HepG2 (cell line): ENCODE data around the gene SYNGAP1. TPM values are rescaled to one million over a fixed set of nuclear protein-coding genes. Genes with fewer than 3 reads are reported as not detected.
A peak's percentile ranks its signal among the peaks of the same experiment; 100 is the strongest.

Experiments
- ASH2L ChIP-seq: fragments of 300-600, 200-600 bp; sonication (generic); IDR thresholded peaks from 2 replicates; pipeline ENCODE4 v1.7.0; 2017; ENCODE audit warnings: low read depth, mild to moderate bottlenecking, moderate library complexity, mixed read lengths, low read length; ENCODE audit not compliant: insufficient read length
- CREM ChIP-seq, 2 experiments: sonication (generic) in 1 of 2; formaldehyde crosslinking in 1 of 2; IDR thresholded peaks; 2 replicates each; pipeline versions ENCODE4 v1.4.0 to v1.6.1; 2016 to 2020; ENCODE audit warnings: antibody characterized with exemption in 1 of 2, mild to moderate bottlenecking in 1 of 2, missing genetic modification reagents in 1 of 2
- HNF4A ChIP-seq: sonication (generic); formaldehyde crosslinking; IDR thresholded peaks from 2 replicates; pipeline ENCODE4 v1.4.0; 2020; ENCODE audit warnings: missing genetic modification reagents
- MATR3 ChIP-seq: sonication (generic); formaldehyde crosslinking; IDR thresholded peaks from 2 replicates; pipeline ENCODE4 v1.4.0; 2020; ENCODE audit warnings: missing genetic modification reagents
- PHF20 ChIP-seq: sonication (generic); formaldehyde crosslinking; IDR thresholded peaks from 2 replicates; pipeline ENCODE4 v1.5.0; 2020; ENCODE audit warnings: mild to moderate bottlenecking, missing genetic modification reagents
- PITX1 ChIP-seq: sonication (generic); formaldehyde crosslinking; IDR thresholded peaks from 2 replicates; pipeline ENCODE4 v1.5.1; 2020; ENCODE audit warnings: mild to moderate bottlenecking, missing genetic modification reagents
- RBM39 ChIP-seq: fragments of 200-400 bp; formaldehyde crosslinking; IDR thresholded peaks from one replicate; pipeline ENCODE4 v1.6.1; 2018; ENCODE audit warnings: antibody characterized with exemption, mild to moderate bottlenecking, low read depth, low read length; ENCODE audit not compliant: poor library complexity, severe bottlenecking
- SIX1 ChIP-seq: sonication (generic); formaldehyde crosslinking; IDR thresholded peaks from 2 replicates; pipeline ENCODE4 v1.4.0; 2020; ENCODE audit warnings: missing genetic modification reagents, borderline replicate concordance
- SPEN ChIP-seq: sonication (generic); formaldehyde crosslinking; IDR thresholded peaks from 2 replicates; pipeline ENCODE4 v1.5.1; 2020; ENCODE audit warnings: low read depth, mild to moderate bottlenecking, missing genetic modification reagents
- ZIK1 ChIP-seq: sonication (generic); formaldehyde crosslinking; IDR thresholded peaks from 2 replicates; pipeline ENCODE4 v1.5.0; 2020; ENCODE audit warnings: mild to moderate bottlenecking, low read depth, missing genetic modification reagents, borderline replicate concordance
- ZNF274 ChIP-seq: sonication (generic); formaldehyde crosslinking; IDR thresholded peaks from 2 replicates; pipeline ENCODE4 v1.5.1; 2020; ENCODE audit warnings: mild to moderate bottlenecking, missing genetic modification reagents
- ZNF350 ChIP-seq: sonication (generic); formaldehyde crosslinking; IDR thresholded peaks from 2 replicates; pipeline ENCODE4 v1.4.0; 2020; ENCODE audit warnings: mild to moderate bottlenecking, low read depth, missing genetic modification reagents, borderline replicate concordance
- ZNF44 ChIP-seq: sonication (generic); formaldehyde crosslinking; IDR thresholded peaks from 2 replicates; pipeline ENCODE4 v1.5.1; 2020; ENCODE audit warnings: mild to moderate bottlenecking, missing genetic modification reagents
- ZNF749 ChIP-seq: sonication (generic); formaldehyde crosslinking; IDR thresholded peaks from 2 replicates; pipeline ENCODE4 v1.8.0; 2022; ENCODE audit warnings: mild to moderate bottlenecking, missing genetic modification reagents, moderate library complexity, borderline replicate concordance
- ZNF83 ChIP-seq: sonication (generic); formaldehyde crosslinking; IDR thresholded peaks from 2 replicates; pipeline ENCODE4 v1.4.0; 2020; ENCODE audit warnings: missing genetic modification reagents, mild to moderate bottlenecking, borderline replicate concordance
- polyA plus RNA-seq, 8 experiments: library from polyadenylated mRNA; depleted of rRNA in 3 of 8; stranded (reverse) in 7 of 8; unstranded in 1 of 8; fragments of >200 nt; fragmentation: Illumina TruSeq in 4 of 8; extraction: Trizol in 4 of 8; gene quantifications; 2 replicates each; pipeline versions ENCODE4 v1.2.1 to v1.2.3, GENCODE V29; 2011 to 2016; ENCODE audit warnings: low read depth in 4 of 8, missing spikeins in 1 of 8, mixed read lengths in 1 of 8; ENCODE audit not compliant: insufficient read depth in 1 of 8
- total RNA-seq, 5 experiments: library from RNA; depleted of rRNA; stranded (reverse); fragments of >200 nt; fragmentation: Illumina TruSeq; extraction: Trizol; gene quantifications; 2 replicates each; pipeline ENCODE4 v1.2.3, GENCODE V29; 2016; ENCODE audit warnings: low read depth in 1 of 5
- TF ChIP-seq, protein P1 (sequence below): sonication (generic); formaldehyde crosslinking; IDR thresholded peaks from 2 replicates; pipeline ENCODE4 v1.4.0; 2020; ENCODE audit warnings: missing genetic modification reagents, borderline replicate concordance
- TF ChIP-seq, protein P2 (sequence below): fragments of 450-650 bp; IDR thresholded peaks from 2 replicates; pipeline ENCODE4 v1.6.1; 2016
- TF ChIP-seq, protein P3 (sequence below): sonication (generic); formaldehyde crosslinking; IDR thresholded peaks from 2 replicates; pipeline ENCODE4 v1.5.0; 2020; ENCODE audit warnings: mild to moderate bottlenecking, missing genetic modification reagents, borderline replicate concordance

The SYNGAP1 gene
- total and polyA plus RNA-seq, 2 of the 13 experiments (the other 11 are each of a cell fraction or from before 2014, with no cell fraction given) = 0.75 to 1.1 TPM

DNA sequence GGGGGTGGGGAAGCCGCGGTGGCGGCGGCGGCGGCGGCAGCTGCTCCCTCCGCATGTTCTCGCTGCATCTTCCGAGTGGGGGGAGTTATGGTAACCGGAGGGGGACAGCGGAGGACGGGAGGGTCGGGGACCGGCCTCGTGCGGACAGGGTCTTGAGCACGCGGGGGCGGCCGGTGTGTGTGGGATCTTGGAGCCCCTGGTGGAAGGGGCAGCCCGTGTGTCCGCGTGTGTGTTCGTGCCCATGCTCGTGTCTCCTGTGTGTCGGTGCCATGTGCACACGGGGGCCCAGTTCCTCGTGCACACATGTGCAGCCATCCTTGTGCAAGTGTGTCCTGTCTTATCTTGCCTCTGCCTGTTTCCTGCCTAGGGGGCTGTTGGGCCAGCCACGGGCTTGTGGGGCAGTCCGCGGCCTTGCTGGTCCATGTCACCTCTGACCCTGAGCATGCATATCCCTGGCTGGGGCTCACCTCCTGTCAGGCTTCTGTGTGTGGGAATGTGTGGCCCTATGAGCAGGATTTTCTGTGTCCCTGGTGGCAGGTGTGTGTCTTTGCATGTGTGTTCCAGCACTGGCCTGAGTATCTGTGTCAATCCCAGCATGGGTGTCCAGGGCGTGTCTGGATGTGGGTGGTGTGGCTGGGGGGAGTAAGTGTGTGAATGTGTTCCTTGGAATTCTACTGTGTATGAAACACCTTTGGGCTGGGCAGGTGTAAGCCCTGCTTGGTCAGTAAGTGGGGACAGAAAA, 8.5 kb downstream of the SYNGAP1 start (continued):
- TF ChIP-seq ZNF350 (CRISPR knock-in tag) (0 out of 2 replicates have a peak, but pooled peaks have one; percentile 32), SPEN (CRISPR knock-in tag) (0 out of 2 replicates have a peak, but pooled peaks have one; percentile 38), MATR3 (CRISPR knock-in tag) (no peak), ZIK1 (CRISPR knock-in tag) (peak; percentile 84), PHF20 (CRISPR knock-in tag) (0 out of 2 replicates have a peak, but pooled peaks have one; percentile 8), ZNF274 (CRISPR knock-in tag) (no peak; the same call in 1 of the 2 replicates), RBM39 (peak; percentile 51), CREM (IDR thresholded peaks at IDR 0.05) (no peak), CREM (CRISPR knock-in tag; IDR thresholded peaks at IDR 0.05) (no peak), ZNF749 (0 out of 2 replicates have a peak, but pooled peaks have one; percentile 38), PITX1 (CRISPR knock-in tag) (peak; percentile 13; the same call in 1 of the 2 replicates), ASH2L (no peak), HNF4A (CRISPR knock-in tag) (0 out of 2 replicates have a peak, but pooled peaks have one; percentile 10), ZNF44 (CRISPR knock-in tag) (0 out of 2 replicates have a peak, but pooled peaks have one; percentile 27), ZNF83 (CRISPR knock-in tag) (peak; percentile 51; the same call in 1 of the 2 replicates), SIX1 (CRISPR knock-in tag) (no peak)
- TF ChIP-seq, protein P1, sequence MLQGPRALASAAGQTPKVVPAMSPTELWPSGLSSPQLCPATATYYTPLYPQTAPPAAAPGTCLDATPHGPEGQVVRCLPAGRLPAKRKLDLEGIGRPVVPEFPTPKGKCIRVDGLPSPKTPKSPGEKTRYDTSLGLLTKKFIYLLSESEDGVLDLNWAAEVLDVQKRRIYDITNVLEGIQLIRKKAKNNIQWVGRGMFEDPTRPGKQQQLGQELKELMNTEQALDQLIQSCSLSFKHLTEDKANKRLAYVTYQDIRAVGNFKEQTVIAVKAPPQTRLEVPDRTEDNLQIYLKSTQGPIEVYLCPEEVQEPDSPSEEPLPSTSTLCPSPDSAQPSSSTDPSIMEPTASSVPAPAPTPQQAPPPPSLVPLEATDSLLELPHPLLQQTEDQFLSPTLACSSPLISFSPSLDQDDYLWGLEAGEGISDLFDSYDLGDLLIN (CRISPR knock-in tag) = no peak
- TF ChIP-seq, protein P2, sequence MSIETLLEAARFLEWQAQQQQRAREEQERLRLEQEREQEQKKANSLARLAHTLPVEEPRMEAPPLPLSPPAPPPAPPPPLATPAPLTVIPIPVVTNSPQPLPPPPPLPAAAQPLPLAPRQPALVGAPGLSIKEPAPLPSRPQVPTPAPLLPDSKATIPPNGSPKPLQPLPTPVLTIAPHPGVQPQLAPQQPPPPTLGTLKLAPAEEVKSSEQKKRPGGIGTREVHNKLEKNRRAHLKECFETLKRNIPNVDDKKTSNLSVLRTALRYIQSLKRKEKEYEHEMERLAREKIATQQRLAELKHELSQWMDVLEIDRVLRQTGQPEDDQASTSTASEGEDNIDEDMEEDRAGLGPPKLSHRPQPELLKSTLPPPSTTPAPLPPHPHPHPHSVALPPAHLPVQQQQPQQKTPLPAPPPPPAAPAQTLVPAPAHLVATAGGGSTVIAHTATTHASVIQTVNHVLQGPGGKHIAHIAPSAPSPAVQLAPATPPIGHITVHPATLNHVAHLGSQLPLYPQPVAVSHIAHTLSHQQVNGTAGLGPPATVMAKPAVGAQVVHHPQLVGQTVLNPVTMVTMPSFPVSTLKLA = peak; percentile 78
- TF ChIP-seq, protein P3, sequence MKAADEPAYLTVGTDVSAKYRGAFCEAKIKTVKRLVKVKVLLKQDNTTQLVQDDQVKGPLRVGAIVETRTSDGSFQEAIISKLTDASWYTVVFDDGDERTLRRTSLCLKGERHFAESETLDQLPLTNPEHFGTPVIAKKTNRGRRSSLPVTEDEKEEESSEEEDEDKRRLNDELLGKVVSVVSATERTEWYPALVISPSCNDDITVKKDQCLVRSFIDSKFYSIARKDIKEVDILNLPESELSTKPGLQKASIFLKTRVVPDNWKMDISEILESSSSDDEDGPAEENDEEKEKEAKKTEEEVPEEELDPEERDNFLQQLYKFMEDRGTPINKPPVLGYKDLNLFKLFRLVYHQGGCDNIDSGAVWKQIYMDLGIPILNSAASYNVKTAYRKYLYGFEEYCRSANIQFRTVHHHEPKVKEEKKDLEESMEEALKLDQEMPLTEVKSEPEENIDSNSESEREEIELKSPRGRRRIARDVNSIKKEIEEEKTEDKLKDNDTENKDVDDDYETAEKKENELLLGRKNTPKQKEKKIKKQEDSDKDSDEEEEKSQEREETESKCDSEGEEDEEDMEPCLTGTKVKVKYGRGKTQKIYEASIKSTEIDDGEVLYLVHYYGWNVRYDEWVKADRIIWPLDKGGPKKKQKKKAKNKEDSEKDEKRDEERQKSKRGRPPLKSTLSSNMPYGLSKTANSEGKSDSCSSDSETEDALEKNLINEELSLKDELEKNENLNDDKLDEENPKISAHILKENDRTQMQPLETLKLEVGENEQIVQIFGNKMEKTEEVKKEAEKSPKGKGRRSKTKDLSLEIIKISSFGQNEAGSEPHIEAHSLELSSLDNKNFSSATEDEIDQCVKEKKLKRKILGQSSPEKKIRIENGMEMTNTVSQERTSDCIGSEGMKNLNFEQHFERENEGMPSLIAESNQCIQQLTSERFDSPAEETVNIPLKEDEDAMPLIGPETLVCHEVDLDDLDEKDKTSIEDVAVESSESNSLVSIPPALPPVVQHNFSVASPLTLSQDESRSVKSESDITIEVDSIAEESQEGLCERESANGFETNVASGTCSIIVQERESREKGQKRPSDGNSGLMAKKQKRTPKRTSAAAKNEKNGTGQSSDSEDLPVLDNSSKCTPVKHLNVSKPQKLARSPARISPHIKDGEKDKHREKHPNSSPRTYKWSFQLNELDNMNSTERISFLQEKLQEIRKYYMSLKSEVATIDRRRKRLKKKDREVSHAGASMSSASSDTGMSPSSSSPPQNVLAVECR (CRISPR knock-in tag) = 0 out of 2 replicates have a peak, but pooled peaks have one; percentile 15
